ENCODE data around the gene RAI1. TPM values are rescaled to one million over a fixed set of nuclear protein-coding genes. Genes with fewer than 3 reads are reported as not detected.

The RAI1 gene
- total RNA-seq, 1 donor: 9.1 TPM

GRCh38 chr17:17742688-17743390, 61.6 kb downstream of the RAI1 start:
- no peak overlapping the region for H3K4me3 ChIP-seq (ENCODE audit: low read depth, low read length)
- TF ChIP-seq, protein P1, sequence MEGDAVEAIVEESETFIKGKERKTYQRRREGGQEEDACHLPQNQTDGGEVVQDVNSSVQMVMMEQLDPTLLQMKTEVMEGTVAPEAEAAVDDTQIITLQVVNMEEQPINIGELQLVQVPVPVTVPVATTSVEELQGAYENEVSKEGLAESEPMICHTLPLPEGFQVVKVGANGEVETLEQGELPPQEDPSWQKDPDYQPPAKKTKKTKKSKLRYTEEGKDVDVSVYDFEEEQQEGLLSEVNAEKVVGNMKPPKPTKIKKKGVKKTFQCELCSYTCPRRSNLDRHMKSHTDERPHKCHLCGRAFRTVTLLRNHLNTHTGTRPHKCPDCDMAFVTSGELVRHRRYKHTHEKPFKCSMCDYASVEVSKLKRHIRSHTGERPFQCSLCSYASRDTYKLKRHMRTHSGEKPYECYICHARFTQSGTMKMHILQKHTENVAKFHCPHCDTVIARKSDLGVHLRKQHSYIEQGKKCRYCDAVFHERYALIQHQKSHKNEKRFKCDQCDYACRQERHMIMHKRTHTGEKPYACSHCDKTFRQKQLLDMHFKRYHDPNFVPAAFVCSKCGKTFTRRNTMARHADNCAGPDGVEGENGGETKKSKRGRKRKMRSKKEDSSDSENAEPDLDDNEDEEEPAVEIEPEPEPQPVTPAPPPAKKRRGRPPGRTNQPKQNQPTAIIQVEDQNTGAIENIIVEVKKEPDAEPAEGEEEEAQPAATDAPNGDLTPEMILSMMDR (IDR thresholded peaks at IDR 0.05; ENCODE audit: insufficient read depth, low read length): no peak
- DNase-seq (ENCODE audit: low read depth): no peak

GRCh38 chr17:17743391-17744112, 62.3 kb downstream of the RAI1 start:
- TF ChIP-seq, protein P1 (IDR thresholded peaks at IDR 0.05; ENCODE audit: insufficient read depth, low read length): no peak
- no peak overlapping the region for H3K4me3 ChIP-seq (ENCODE audit: low read depth, low read length)
- no peak for DNase-seq (ENCODE audit: low read depth)

- no peak for DNase-seq (ENCODE audit: low read depth)
- H3K4me3 ChIP-seq (ENCODE audit: low read depth, low read length): no peak overlapping the region
- TF ChIP-seq, protein P1 (IDR thresholded peaks at IDR 0.05; ENCODE audit: insufficient read depth, low read length): no peak
These were observed 62.9 kb downstream of the RAI1 start for GRCh38 chr17:17744116-17744515.

- H3K4me3 ChIP-seq (ENCODE audit: low read depth, low read length): no peak overlapping the region
- no peak for DNase-seq (ENCODE audit: low read depth)
- TF ChIP-seq, protein P1 (IDR thresholded peaks at IDR 0.05; ENCODE audit: insufficient read depth, low read length): no peak
These were observed 64.5 kb downstream of the RAI1 start for GRCh38 chr17:17745476-17746455.

- no peak for DNase-seq (ENCODE audit: low read depth)
- no peak overlapping the region for H3K4me3 ChIP-seq (ENCODE audit: low read depth, low read length)
These were observed 66.9 kb downstream of the RAI1 start for GRCh38 chr17:17748179-17748578.

DNA sequence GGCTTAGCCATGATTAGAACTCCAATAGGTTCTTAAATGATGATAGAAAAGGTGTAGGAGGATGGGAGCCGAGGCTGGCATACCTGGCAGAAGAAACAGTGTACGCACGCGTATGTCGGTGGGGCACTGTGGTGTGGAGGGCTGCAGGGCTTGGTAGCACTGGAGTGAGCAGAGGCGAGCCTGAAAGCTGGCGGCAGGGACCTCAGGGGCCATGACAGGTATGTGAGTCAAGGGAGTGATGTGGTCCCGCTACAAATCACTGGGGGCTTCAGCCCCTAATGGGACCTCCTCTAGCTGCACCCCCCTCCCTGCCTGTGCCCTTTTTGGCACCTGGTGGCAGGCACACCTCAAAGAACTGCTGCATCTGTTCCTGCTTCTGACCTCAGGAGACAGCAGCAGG, 67.3 kb downstream of the RAI1 start:
- no peak overlapping the region for H3K4me3 ChIP-seq (ENCODE audit: low read depth, low read length)
- DNase-seq (ENCODE audit: low read depth): no peak
- TF ChIP-seq, protein P1 (IDR thresholded peaks at IDR 0.05; ENCODE audit: insufficient read depth, low read length): no peak

More at GRCh38 chr17:17748179-17748578, 66.9 kb downstream of the RAI1 start:
- TF ChIP-seq, protein P1 (IDR thresholded peaks at IDR 0.05; ENCODE audit: insufficient read depth, low read length): no peak

Data from fibroblast of the aortic adventitia (primary cell).